PC-3 (cell line): ENCODE data around the gene ZRANB1. TPM values are rescaled to one million over a fixed set of nuclear protein-coding genes. Genes with fewer than 3 reads are reported as not detected.

Source experiments
- ATAC-seq: fragments of 200-7000 bp; cut with Tn5 transposase; 2 replicates; pipeline ENCODE4 v1.9.1; 2020; ENCODE audit warnings: mild to moderate bottlenecking, moderate library complexity
- BruUV-seq: library from RNA; stranded (reverse); fragments of 400-500 nt; replicated peaks from 2 replicates; lab custom pipeline; 2021; lab: Mats Ljungman, UMichigan
- CTCF ChIA-PET: fragments of 300-600 bp; sonication (Branson Sonifier 250); formaldehyde crosslinking; loops from one replicate; lab custom pipeline; 2022; ENCODE audit warnings: antibody characterized with exemption; lab: Charles Lee
- POLR2A ChIA-PET: fragments of 300-600 bp; sonication (Branson Sonifier 250); formaldehyde crosslinking; loops from one replicate; lab custom pipeline; 2022; ENCODE audit warnings: antibody characterized with exemption; ENCODE audit not compliant: unreplicated experiment; lab: Charles Lee
- DNase-seq: peaks from one replicate; pipeline ENCODE4 v3.0.0-alpha.2; 2015
- H2AFZ ChIP-seq: fragments of 300-600 bp; sonication (generic); 2 replicates; pipeline ENCODE4 v1.6.0; 2016; ENCODE audit warnings: antibody characterized with exemption, low read length
- H3F3A ChIP-seq: fragments of 300-600 bp; sonication (generic); one replicate; pipeline ENCODE4 v1.6.0; 2017; ENCODE audit warnings: antibody characterized with exemption, low read length, control low read depth, mild to moderate bottlenecking; ENCODE audit not compliant: unreplicated experiment
- H3K27ac ChIP-seq: fragments of 300-600 bp; sonication (generic); 2 replicates; pipeline ENCODE4 v1.5.1; 2016; ENCODE audit warnings: mild to moderate bottlenecking, low read length
- H3K27me3 ChIP-seq: fragments of 300-600 bp; sonication (generic); 2 replicates; pipeline ENCODE4 v1.6.1; 2016; ENCODE audit warnings: low read length, mixed read lengths
- H3K36me3 ChIP-seq: fragments of 300-600 bp; sonication (generic); 2 replicates; pipeline ENCODE4 v1.6.1; 2016; ENCODE audit warnings: low read depth, mixed run types, low read length, mixed read lengths
- H3K4me1 ChIP-seq: fragments of 300-600 bp; sonication (generic); 2 replicates; pipeline ENCODE4 v1.5.1; 2016; ENCODE audit warnings: low read length; ENCODE audit not compliant: insufficient read depth
- H3K4me2 ChIP-seq: fragments of 300-600 bp; sonication (generic); 2 replicates; pipeline ENCODE4 v1.6.0; 2016; ENCODE audit warnings: low read length
- H3K4me3 ChIP-seq: fragments of 300-600 bp; sonication (generic); 2 replicates; pipeline ENCODE4 v1.5.1; 2016; ENCODE audit warnings: mild to moderate bottlenecking, low read length, mixed read lengths
- H3K79me2 ChIP-seq: fragments of 300-600 bp; sonication (generic); 2 replicates; pipeline ENCODE4 v1.6.1; 2017; ENCODE audit warnings: low read length, mixed read lengths
- H3K9ac ChIP-seq: fragments of 300-600 bp; sonication (generic); 2 replicates; pipeline ENCODE4 v1.6.0; 2016; ENCODE audit warnings: mild to moderate bottlenecking, low read length
- H3K9me2 ChIP-seq: fragments of 300-600 bp; sonication (generic); replicated peaks from 2 replicates; pipeline ENCODE4 v1.6.1; 2016; ENCODE audit warnings: mixed run types, low read length, mixed read lengths
- H3K9me3 ChIP-seq: fragments of 300-600 bp; sonication (generic); 2 replicates; pipeline ENCODE4 v1.6.1; 2016; ENCODE audit warnings: low read length, mixed read lengths
- H4K20me1 ChIP-seq: fragments of 300-600 bp; sonication (generic); 2 replicates; pipeline ENCODE4 v1.6.1; 2016; ENCODE audit warnings: low read length, mixed read lengths
- EZH2 ChIP-seq: fragments of 300-600 bp; sonication (generic); IDR thresholded peaks from one replicate; pipeline ENCODE4 v1.6.1; 2017; ENCODE audit warnings: antibody characterized with exemption, mild to moderate bottlenecking, low read length; ENCODE audit not compliant: unreplicated experiment
- EZH2phosphoT487 ChIP-seq: fragments of 300-600 bp; sonication (generic); IDR thresholded peaks from 2 replicates; pipeline ENCODE4 v1.6.1; 2018; ENCODE audit warnings: mild to moderate bottlenecking, antibody characterized with exemption, low read length, borderline replicate concordance
- intact Hi-C: fragments of 100-400 bp; cut with micrococcal nuclease; formaldehyde crosslinking; loops from 2 replicates; pipeline ENCODE4 v1.9.0; 2023
- microRNA-seq: library from miRNA; unstranded; fragments of <30 nt; microRNA quantifications from one replicate; pipeline ENCODE4 v1.1.0, GENCODE V29; 2020; ENCODE audit not compliant: unreplicated experiment
- total RNA-seq: library from RNA; depleted of rRNA; stranded (reverse); fragments of >200 nt; gene quantifications from 2 replicates; pipeline ENCODE4 v1.2.3, GENCODE V29; 2014; rRNA removed
- TF ChIP-seq, protein P1 (sequence below): fragments of 300-600 bp; sonication (generic); conservative IDR thresholded peaks from 2 replicates; pipeline ENCODE4 v1.5.1; 2017; ENCODE audit warnings: antibody characterized with exemption, low read depth, mild to moderate bottlenecking, low read length

The ZRANB1 gene
- total RNA-seq, 1 experiment from 2014 or later = 12.8 TPM

DNA sequence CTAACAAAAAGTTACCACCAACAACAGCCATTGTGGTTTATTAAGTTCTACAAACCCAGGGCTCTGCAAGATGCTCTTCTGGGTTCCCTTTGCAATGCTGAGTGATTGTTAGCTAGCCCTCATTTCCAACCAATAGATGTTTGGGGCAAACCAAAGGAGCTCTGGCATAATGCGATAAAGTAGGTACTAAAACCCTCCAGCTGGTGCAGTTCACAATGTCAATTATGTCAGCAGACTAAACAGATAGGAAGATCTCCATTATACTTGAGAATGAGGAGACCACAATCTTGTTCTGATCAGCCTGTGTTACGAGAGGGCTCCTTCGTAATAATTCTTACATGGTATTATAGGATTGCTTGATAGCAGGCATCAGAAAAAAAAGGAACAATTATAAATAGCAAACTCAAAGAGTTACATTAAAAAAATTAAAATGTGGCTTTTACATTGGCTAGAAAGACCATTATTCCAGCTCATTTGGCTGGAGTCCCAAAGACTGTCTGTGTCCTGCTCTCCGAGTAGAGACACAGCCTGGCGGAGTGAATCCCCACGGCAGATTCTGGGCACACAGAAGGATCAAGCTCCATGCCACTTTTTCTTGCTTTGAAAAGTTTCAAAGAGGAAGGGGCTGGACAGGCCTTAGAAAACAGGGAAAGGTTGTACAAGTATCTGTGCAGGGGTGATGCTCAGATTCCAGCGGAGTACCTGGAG is 93.8 kb downstream of the ZRANB1 start:
- Histone ChIP-seq H3K79me2 (peaks cover 86% of the 10 kb centered on the region), H3F3A (no peaks in the 10 kb centered on the region), H4K20me1 (no peaks in the 10 kb centered on the region), H3K4me1 (peaks cover 49% of the 10 kb centered on the region), H3K4me3 (peak overlapping the region; percentile 50), H3K9me3 (no peaks in the 10 kb centered on the region), H3K27ac (peak overlapping the region; percentile 93), H3K9me2 (no peaks in the 10 kb centered on the region), H3K27me3 (no peaks in the 10 kb centered on the region), H3K36me3 (no peaks in the 10 kb centered on the region), H3K9ac (peak overlapping the region; percentile 50; the same call in 1 of the 2 replicates), H2AFZ (peak overlapping the region; percentile 38; the same call in 1 of the 2 replicates), H3K4me2 (peak overlapping the region; percentile 79)
- DNase-seq (no peak), ATAC-seq (peak; percentile 5)
- POLR2A ChIA-PET = interaction anchor here (1.0 to 1.3 kb wide), 2 partner anchors 10 to 29 kb away, joined by 3 to 20 read pairs; no protein-coding TSS in a partner anchor
- TSS peak; percentile 86 for BruUV-seq
- CTCF ChIA-PET = interaction anchor here (0.5 to 0.9 kb wide), 2 partner anchors 13 to 82 kb away, joined by 3 to 4 read pairs; no protein-coding TSS in a partner anchor
- TF ChIP-seq EZH2 = no peak
- no peak for TF ChIP-seq EZH2phosphoT487
- intact Hi-C loops = loop anchor here (1.0 to 2.0 kb wide), 2 partner anchors 10 to 29 kb away; no protein-coding TSS in a partner anchor

DNA sequence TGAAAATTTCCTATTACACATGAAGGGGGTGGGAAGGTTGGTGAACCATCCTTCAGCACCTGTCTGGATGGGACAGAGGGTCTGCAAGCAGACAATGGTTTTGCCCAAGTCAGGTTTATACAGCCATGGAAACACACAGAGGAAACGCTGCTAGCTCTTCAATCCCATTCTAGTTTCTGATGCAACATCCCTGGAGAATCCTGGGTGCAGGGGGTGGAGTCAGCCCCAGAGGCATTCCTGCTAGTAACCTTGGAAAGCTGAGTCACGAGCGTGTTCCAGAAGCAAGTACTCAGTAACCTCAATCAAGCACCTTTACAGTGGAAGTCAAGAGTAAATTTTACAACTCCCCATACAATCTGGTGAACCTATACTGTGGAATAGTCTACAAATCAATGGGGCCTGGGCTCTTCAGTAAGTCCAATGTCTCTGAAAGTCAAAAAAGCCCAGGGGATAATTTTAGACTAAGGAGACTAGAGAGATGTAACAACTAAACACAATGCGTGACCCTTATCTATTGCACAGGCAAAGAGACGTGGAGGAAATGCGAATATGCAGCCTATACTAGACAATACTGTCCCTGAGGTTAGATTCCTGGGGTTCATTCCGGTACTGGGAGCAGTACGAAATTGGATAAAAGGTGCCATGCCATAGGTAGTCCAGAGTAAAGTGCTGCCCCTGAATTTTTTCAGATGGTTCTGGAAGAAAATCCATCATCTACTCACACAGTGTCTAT is 95.4 kb downstream of the ZRANB1 start:
- Histone ChIP-seq H3K9ac (no peak overlapping the region), H3K36me3 (no peaks in the 10 kb centered on the region), H3K27ac (peak overlapping the region; percentile 50), H3K9me2 (no peaks in the 10 kb centered on the region), H3K4me1 (peaks cover 49% of the 10 kb centered on the region), H3F3A (no peaks in the 10 kb centered on the region), H3K4me2 (no peak overlapping the region; the same call in 1 of the 2 replicates), H4K20me1 (no peaks in the 10 kb centered on the region), H2AFZ (no peak overlapping the region), H3K79me2 (peaks cover 82% of the 10 kb centered on the region), H3K9me3 (no peaks in the 10 kb centered on the region), H3K27me3 (no peaks in the 10 kb centered on the region), H3K4me3 (no peak overlapping the region)
- ChIA-PET POLR2A (no interaction called here), CTCF (no interaction called here)
- DNase-seq (peak; percentile 48), ATAC-seq (no peak)
- intact Hi-C loops = no loop called here
- no peak for TF ChIP-seq EZH2
- no peak for TF ChIP-seq EZH2phosphoT487
- TF ChIP-seq, protein P1, sequence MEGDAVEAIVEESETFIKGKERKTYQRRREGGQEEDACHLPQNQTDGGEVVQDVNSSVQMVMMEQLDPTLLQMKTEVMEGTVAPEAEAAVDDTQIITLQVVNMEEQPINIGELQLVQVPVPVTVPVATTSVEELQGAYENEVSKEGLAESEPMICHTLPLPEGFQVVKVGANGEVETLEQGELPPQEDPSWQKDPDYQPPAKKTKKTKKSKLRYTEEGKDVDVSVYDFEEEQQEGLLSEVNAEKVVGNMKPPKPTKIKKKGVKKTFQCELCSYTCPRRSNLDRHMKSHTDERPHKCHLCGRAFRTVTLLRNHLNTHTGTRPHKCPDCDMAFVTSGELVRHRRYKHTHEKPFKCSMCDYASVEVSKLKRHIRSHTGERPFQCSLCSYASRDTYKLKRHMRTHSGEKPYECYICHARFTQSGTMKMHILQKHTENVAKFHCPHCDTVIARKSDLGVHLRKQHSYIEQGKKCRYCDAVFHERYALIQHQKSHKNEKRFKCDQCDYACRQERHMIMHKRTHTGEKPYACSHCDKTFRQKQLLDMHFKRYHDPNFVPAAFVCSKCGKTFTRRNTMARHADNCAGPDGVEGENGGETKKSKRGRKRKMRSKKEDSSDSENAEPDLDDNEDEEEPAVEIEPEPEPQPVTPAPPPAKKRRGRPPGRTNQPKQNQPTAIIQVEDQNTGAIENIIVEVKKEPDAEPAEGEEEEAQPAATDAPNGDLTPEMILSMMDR = no peak
- no TSS peak for BruUV-seq

Small RNAs within 50 kb of the gene (microRNA-seq; reads per million reads assigned to microRNA genes)
- not detected for gene MIR4296

Other genes with a start within 250 kb of the ZRANB1 start
- gene FAM53B, start 197.7 kb upstream of the ZRANB1 start, total RNA-seq = 16.5 and 19.4 TPM in 2 replicates
- 18.2 and 19.6 TPM in 2 replicates for gene EEF1AKMT2, start 150.2 kb upstream of the ZRANB1 start, total RNA-seq
- gene ABRAXAS2, start 140.3 kb upstream of the ZRANB1 start, total RNA-seq = 7.9 and 10.6 TPM in 2 replicates
- gene CTBP2, start 218.4 kb downstream of the ZRANB1 start, total RNA-seq = 78.9 and 97.2 TPM in 2 replicates